ENCODE data around the gene PSMD6.

DNA sequence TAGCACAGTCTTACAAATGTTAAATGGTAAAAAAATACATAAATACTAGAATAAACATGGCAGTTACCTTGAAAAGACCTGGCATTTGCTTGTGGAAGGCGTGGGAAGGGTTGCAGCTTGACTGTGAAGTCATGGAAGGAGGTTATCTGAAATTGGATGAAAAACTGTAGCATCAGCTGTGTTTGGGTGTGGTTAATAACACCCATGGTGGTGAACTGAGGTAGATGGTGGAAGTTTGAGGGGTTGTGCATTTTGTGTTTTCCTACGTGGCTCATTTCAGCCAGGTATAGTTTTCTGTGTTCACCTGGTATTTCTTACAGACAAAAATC, 46.5 kb downstream of the PSMD6 start:
- TF ChIP-seq TAF1 (IDR thresholded peaks at IDR 0.05; ENCODE audit: low read depth) = no peak
- TF ChIP-seq CTCF (IDR thresholded peaks at IDR 0.05; ENCODE audit: poor library complexity, severe bottlenecking) = no peak
- no peak for TF ChIP-seq EZH2 (IDR thresholded peaks at IDR 0.05; ENCODE audit: borderline replicate concordance, insufficient read depth, low read length, poor library complexity, severe bottlenecking)

Data from neural cell (in vitro differentiated cells).